Measurements from ENCODE around the gene SDR39U1.
A peak's percentile ranks its signal among the peaks of the same experiment; 100 is the strongest.

Gene SDR39U1

GRCh38 chr14:24441485-24441884 is 1.1 kb downstream of the SDR39U1 start:
- TF ChIP-seq, protein P1, sequence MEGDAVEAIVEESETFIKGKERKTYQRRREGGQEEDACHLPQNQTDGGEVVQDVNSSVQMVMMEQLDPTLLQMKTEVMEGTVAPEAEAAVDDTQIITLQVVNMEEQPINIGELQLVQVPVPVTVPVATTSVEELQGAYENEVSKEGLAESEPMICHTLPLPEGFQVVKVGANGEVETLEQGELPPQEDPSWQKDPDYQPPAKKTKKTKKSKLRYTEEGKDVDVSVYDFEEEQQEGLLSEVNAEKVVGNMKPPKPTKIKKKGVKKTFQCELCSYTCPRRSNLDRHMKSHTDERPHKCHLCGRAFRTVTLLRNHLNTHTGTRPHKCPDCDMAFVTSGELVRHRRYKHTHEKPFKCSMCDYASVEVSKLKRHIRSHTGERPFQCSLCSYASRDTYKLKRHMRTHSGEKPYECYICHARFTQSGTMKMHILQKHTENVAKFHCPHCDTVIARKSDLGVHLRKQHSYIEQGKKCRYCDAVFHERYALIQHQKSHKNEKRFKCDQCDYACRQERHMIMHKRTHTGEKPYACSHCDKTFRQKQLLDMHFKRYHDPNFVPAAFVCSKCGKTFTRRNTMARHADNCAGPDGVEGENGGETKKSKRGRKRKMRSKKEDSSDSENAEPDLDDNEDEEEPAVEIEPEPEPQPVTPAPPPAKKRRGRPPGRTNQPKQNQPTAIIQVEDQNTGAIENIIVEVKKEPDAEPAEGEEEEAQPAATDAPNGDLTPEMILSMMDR (IDR thresholded peaks at IDR 0.05; ENCODE audit: extremely low read depth, insufficient read depth, missing control alignments) = no peak
- in situ Hi-C loops (cut with MboI; ENCODE audit: low pct_unique_long_range_greater_than_20kb, low sequenced_read_pairs, unreplicated experiment) = no loop called here
- peak; percentile 9 for DNase-seq (ENCODE audit: low spot score)

GRCh38 chr14:24440606-24441399 is 1.8 kb downstream of the SDR39U1 start:
- peak; percentile 5 for DNase-seq (ENCODE audit: low spot score)
- in situ Hi-C loops (cut with MboI; ENCODE audit: low pct_unique_long_range_greater_than_20kb, low sequenced_read_pairs, unreplicated experiment) = no loop called here
- TF ChIP-seq, protein P1 (IDR thresholded peaks at IDR 0.05; ENCODE audit: extremely low read depth, insufficient read depth, missing control alignments) = no peak

GRCh38 chr14:24439830-24440605 is 2.6 kb downstream of the SDR39U1 start:
- TF ChIP-seq, protein P1 (IDR thresholded peaks at IDR 0.05; ENCODE audit: extremely low read depth, insufficient read depth, missing control alignments) = no peak

GRCh38 chr14:24439257-24439656 is 3.3 kb downstream of the SDR39U1 start:
- TF ChIP-seq, protein P1 (IDR thresholded peaks at IDR 0.05; ENCODE audit: extremely low read depth, insufficient read depth, missing control alignments) = no peak
- in situ Hi-C loops (cut with MboI; ENCODE audit: low pct_unique_long_range_greater_than_20kb, low sequenced_read_pairs, unreplicated experiment) = loop anchor here (5.0 kb wide), 1 partner anchor 107 kb away; no protein-coding TSS in a partner anchor

More at GRCh38 chr14:24439830-24440605, 2.6 kb downstream of the SDR39U1 start:
- in situ Hi-C loops (cut with MboI; ENCODE audit: low pct_unique_long_range_greater_than_20kb, low sequenced_read_pairs, unreplicated experiment) = loop anchor here (5.0 kb wide), 1 partner anchor 108 kb away; no protein-coding TSS in a partner anchor
- DNase-seq (ENCODE audit: low spot score) = no peak

GRCh38 chr14:24438223-24439097 is 4.1 kb downstream of the SDR39U1 start:
- no peak for DNase-seq (ENCODE audit: low spot score)
- in situ Hi-C loops (cut with MboI; ENCODE audit: low pct_unique_long_range_greater_than_20kb, low sequenced_read_pairs, unreplicated experiment) = loop anchor here (5.0 kb wide), 1 partner anchor 106 kb away; no protein-coding TSS in a partner anchor
- TF ChIP-seq, protein P1 (IDR thresholded peaks at IDR 0.05; ENCODE audit: extremely low read depth, insufficient read depth, missing control alignments) = no peak

More at GRCh38 chr14:24439257-24439656, 3.3 kb downstream of the SDR39U1 start:
- DNase-seq (ENCODE audit: low spot score) = peak; percentile 4

- in situ Hi-C loops (cut with MboI; ENCODE audit: low pct_unique_long_range_greater_than_20kb, low sequenced_read_pairs, unreplicated experiment) = loop anchor here (5.0 kb wide), 1 partner anchor 105 kb away; no protein-coding TSS in a partner anchor
- TF ChIP-seq, protein P1 (IDR thresholded peaks at IDR 0.05; ENCODE audit: extremely low read depth, insufficient read depth, missing control alignments) = no peak
- peak; percentile 14 for DNase-seq (ENCODE audit: low spot score)
These were observed 4.9 kb downstream of the SDR39U1 start for GRCh38 chr14:24437736-24438067.
